ENCODE data around the gene SYNJ2.

DNA sequence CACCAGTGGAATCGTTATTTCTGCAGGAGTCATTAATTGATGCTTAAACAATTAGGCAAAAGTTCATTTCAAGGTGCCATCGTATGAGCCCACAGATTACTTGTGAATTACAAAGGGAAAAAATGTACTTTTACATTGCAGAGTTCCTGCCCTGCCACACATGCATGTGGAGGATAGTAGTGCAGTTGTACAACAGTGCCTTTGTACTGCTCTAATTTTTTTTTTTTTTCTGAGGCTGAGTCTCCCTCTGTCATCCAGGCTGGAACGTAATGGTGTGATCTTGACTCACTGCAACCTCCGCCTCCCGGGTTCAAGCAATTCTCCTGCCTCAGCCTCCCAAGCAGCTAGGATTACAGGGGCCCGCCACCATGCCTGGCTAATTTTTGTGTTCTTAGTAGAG lies 26.0 kb upstream of the SYNJ2 start:
- TF ChIP-seq YY1 (IDR thresholded peaks at IDR 0.05; ENCODE audit: low read depth) (no peak), EP300 (IDR thresholded peaks at IDR 0.05; ENCODE audit: borderline replicate concordance) (no peak), NFIC (IDR thresholded peaks at IDR 0.05) (no peak), RAD21 (IDR thresholded peaks at IDR 0.05; ENCODE audit: low read depth) (no peak), FOXM1 (IDR thresholded peaks at IDR 0.05; ENCODE audit: borderline replicate concordance, low read depth) (no peak), TAF1 (IDR thresholded peaks at IDR 0.05; ENCODE audit: low read depth) (no peak), CEBPB (IDR thresholded peaks at IDR 0.05) (no peak)
- TF ChIP-seq, protein P1, sequence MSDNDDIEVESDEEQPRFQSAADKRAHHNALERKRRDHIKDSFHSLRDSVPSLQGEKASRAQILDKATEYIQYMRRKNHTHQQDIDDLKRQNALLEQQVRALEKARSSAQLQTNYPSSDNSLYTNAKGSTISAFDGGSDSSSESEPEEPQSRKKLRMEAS (IDR thresholded peaks at IDR 0.05) = no peak
- TF ChIP-seq, protein P2, sequence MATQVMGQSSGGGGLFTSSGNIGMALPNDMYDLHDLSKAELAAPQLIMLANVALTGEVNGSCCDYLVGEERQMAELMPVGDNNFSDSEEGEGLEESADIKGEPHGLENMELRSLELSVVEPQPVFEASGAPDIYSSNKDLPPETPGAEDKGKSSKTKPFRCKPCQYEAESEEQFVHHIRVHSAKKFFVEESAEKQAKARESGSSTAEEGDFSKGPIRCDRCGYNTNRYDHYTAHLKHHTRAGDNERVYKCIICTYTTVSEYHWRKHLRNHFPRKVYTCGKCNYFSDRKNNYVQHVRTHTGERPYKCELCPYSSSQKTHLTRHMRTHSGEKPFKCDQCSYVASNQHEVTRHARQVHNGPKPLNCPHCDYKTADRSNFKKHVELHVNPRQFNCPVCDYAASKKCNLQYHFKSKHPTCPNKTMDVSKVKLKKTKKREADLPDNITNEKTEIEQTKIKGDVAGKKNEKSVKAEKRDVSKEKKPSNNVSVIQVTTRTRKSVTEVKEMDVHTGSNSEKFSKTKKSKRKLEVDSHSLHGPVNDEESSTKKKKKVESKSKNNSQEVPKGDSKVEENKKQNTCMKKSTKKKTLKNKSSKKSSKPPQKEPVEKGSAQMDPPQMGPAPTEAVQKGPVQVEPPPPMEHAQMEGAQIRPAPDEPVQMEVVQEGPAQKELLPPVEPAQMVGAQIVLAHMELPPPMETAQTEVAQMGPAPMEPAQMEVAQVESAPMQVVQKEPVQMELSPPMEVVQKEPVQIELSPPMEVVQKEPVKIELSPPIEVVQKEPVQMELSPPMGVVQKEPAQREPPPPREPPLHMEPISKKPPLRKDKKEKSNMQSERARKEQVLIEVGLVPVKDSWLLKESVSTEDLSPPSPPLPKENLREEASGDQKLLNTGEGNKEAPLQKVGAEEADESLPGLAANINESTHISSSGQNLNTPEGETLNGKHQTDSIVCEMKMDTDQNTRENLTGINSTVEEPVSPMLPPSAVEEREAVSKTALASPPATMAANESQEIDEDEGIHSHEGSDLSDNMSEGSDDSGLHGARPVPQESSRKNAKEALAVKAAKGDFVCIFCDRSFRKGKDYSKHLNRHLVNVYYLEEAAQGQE (IDR thresholded peaks at IDR 0.05; ENCODE audit: low read depth) = no peak
- TF ChIP-seq, protein P3, sequence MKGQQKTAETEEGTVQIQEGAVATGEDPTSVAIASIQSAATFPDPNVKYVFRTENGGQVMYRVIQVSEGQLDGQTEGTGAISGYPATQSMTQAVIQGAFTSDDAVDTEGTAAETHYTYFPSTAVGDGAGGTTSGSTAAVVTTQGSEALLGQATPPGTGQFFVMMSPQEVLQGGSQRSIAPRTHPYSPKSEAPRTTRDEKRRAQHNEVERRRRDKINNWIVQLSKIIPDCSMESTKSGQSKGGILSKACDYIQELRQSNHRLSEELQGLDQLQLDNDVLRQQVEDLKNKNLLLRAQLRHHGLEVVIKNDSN (IDR thresholded peaks at IDR 0.05) = no peak

All from Ishikawa (cell line).